Right atrium auricular region (tissue), 2 donors: Measurements from ENCODE around the gene HAL. TPM values are rescaled to one million over a fixed set of nuclear protein-coding genes. Genes with fewer than 3 reads are reported as not detected.
A peak's percentile ranks its signal among the peaks of the same experiment; 100 is the strongest.

ENCODE experiments used
- DNase-seq: peaks from one replicate; pipeline ENCODE4 v3.0.0-alpha.2; 2019; ENCODE audit warnings: low spot score
- H3K27ac ChIP-seq, 2 donors: fragments of 200-600 bp; sonication (generic); 1 replicate in 1 of 2; 2 replicates in 1 of 2; pipeline ENCODE4 v1.5.1; 2016 to 2019
- H3K27me3 ChIP-seq, 2 donors: fragments of 200-600 bp; sonication (generic); one replicate each; pipeline versions ENCODE4 v1.5.1 to v1.6.0; 2017 to 2019
- H3K36me3 ChIP-seq: fragments of 200-600 bp; sonication (generic); one replicate; pipeline ENCODE4 v1.5.1; 2016
- H3K4me1 ChIP-seq, 2 donors: fragments of 200-600 bp; sonication (generic); one replicate each; pipeline versions ENCODE4 v1.5.1 to v1.6.0; 2017 to 2019
- H3K4me3 ChIP-seq, 2 donors: fragments of 200-600 bp; sonication (generic); 1 replicate in 1 of 2; 2 replicates in 1 of 2; pipeline ENCODE4 v1.5.1; 2017 to 2019; ENCODE audit warnings: mild to moderate bottlenecking in 1 of 2, moderate library complexity in 1 of 2
- H3K9me3 ChIP-seq, 2 donors: fragments of 200-600 bp; sonication (generic); one replicate each; pipeline ENCODE4 v1.5.1; 2019
- CTCF ChIP-seq, 2 donors: fragments of 200-600 bp; sonication (generic); IDR thresholded peaks; one replicate each; pipeline ENCODE4 v1.5.1; 2019; ENCODE audit warnings: antibody characterized with exemption in 2 of 2
- total RNA-seq, 2 donors: library from RNA; depleted of rRNA; stranded (reverse); fragments of >200 nt; gene quantifications; one replicate each; pipeline ENCODE4 v1.1.0, GENCODE V29; 2016

HAL gene
- total RNA-seq = under 1 TPM; 0.24 to 0.93 TPM

DNA sequence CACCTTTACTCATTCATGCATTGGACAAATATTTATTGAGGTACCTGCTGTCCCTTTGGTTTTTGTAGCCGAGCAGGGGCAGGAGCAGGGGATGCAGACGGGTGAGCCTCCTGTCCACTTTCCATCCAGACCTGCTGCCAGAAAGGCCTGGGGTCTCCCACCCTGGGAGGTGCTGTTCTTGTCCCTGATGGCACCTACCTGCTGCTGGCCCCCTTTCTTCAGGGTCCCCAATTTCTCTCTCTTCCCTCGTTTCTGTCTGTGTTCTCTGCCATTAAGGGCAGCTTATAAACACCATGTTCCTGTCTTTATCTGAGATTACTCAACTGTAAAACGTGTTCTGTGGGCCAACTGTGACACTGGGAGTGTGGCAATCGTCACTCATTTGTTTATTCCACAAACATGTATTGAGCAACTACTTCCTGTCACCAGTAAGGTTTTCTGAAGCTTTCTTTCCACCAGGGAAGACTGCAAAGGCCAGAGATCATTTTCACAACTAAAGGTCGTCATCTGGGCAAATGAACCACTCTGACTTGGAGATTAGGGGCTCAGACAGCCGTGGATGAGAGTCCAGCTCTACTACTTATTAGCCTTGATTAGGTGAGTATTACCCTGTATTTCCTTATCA is at the start of gene HAL:
HAL (minus strand) TSS at position 311 of the 625 bp plus-strand sequence. CDS start 434 bp downstream, outside the sequence.
- no peak within 1 kb of the TSS for H3K27ac ChIP-seq
- no peaks in the 10 kb centered on the region for H3K4me1 ChIP-seq
- H3K27me3 ChIP-seq = no peaks in the 10 kb centered on the region
- no peak for TF ChIP-seq CTCF (IDR thresholded peaks at IDR 0.05)
- H3K9me3 ChIP-seq = no peaks in the 10 kb centered on the region
- no peaks in the 10 kb centered on the region for H3K36me3 ChIP-seq
- peak; percentile 80 for DNase-seq
- no peak within 1 kb of the TSS for H3K4me3 ChIP-seq

DNA sequence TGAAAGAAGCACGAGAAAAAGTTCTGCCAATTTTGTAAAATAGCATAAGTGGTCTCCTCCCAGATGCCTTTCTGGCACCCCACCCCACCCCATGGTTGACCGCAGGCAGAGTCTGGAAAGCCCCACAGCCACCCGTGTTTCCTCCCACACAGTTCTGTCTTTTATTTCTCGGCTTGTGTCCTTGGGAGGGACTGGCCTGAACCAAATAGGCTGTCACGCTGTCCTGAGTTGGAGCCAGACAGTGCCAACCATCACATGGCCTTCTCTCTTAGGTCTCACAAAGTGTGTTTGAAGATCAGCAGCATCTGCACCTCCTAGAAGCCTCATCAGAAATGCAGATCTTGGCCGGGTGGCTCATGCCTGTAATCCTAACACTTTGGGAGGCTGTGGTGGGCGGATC is 49.4 kb upstream of the HAL start:
- Histone ChIP-seq H3K4me1 (no peaks in the 10 kb centered on the region), H3K4me3 (no peak overlapping the region), H3K36me3 (no peaks in the 10 kb centered on the region), H3K9me3 (no peaks in the 10 kb centered on the region), H3K27ac (no peak overlapping the region), H3K27me3 (no peaks in the 10 kb centered on the region)
- no peak for DNase-seq
- no peak for TF ChIP-seq CTCF (IDR thresholded peaks at IDR 0.05)

GRCh38 chr12:96044943-96045290 is 48.8 kb upstream of the HAL start:
- Histone ChIP-seq H3K27ac (no peak overlapping the region), H3K4me1 (no peaks in the 10 kb centered on the region)

DNA sequence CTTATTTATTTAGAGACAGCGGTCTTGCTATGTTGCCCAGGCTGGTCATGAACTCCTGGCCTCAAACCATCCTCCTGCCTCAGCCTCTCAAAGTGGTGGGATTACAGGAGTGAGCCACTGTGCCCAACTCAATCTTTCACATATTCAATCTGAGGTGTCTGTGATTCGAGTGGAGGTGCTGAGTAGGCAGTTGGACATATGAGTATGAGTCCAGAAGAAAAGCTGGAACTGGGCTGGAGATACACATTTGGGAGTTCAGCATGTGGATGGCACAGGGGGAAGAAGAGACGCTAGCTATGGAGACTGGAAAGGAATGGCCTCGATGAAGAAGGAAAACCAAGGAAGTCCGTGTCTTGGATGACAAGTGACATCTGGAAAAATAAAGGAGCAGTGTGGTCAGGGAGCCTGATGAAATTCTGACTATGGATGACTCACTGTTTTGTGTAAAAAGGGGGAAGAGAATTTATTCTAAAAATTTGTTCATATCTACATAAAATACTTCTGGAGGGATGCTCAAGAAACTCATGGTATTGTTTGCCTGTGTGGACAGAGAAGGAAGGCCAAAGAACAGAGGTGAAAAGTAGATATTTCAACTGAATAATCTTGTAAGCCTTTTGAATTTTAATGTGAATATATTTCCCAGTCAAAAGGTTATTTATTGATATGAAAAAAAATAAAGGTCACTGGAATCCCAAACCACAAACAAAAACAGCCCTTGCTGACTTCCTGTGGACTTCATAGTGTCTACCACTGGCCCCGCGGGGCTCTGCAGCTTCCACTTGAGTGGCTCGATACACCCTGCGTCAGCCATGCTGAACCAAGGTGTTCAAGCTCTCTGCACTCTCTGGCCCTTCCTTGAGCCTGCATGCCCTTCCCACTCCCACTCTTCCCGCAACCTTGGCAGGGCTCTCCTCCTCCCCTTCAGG is 48.1 kb upstream of the HAL start:
- H3K27ac ChIP-seq = no peak overlapping the region
- DNase-seq = no peak

More at GRCh38 chr12:96044943-96045290, 48.8 kb upstream of the HAL start:
- no peak overlapping the region for H3K4me3 ChIP-seq
- H3K36me3 ChIP-seq = no peaks in the 10 kb centered on the region
- no peaks in the 10 kb centered on the region for H3K9me3 ChIP-seq
- DNase-seq = no peak
- no peak for TF ChIP-seq CTCF (IDR thresholded peaks at IDR 0.05)
- no peaks in the 10 kb centered on the region for H3K27me3 ChIP-seq

DNA sequence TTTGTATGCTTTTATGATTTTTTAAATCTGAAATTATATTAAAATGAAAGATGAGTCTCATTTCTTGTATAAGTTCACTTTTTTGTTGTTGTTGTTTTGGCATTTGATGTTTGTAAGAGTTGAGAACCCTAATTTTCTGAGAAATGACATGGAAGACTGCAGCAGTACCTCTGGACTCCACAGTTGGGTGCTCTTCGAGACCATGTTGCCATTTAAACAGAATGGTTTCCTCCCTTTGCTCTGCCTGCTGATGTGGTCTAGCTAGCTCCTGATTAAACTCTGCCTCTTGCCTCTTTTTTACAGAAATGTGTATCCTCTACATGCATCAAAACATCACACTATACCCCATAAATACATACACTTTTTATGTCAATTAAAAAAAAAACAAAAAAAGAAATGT is 45.0 kb upstream of the HAL start:
- no peak overlapping the region for H3K27ac ChIP-seq
- H3K27me3 ChIP-seq = no peaks in the 10 kb centered on the region
- H3K36me3 ChIP-seq = no peaks in the 10 kb centered on the region
- TF ChIP-seq CTCF (IDR thresholded peaks at IDR 0.05) = no peak
- H3K4me1 ChIP-seq = no peaks in the 10 kb centered on the region
- H3K4me3 ChIP-seq = no peak overlapping the region
- no peak for DNase-seq
- H3K9me3 ChIP-seq = no peaks in the 10 kb centered on the region

More for the DNA sequence above, 48.1 kb upstream of the HAL start:
- no peaks in the 10 kb centered on the region for H3K36me3 ChIP-seq
- no peaks in the 10 kb centered on the region for H3K9me3 ChIP-seq
- no peak overlapping the region for H3K4me3 ChIP-seq
- H3K27me3 ChIP-seq = no peaks in the 10 kb centered on the region
- H3K4me1 ChIP-seq = no peaks in the 10 kb centered on the region
- TF ChIP-seq CTCF (IDR thresholded peaks at IDR 0.05) = no peak
